Measurements from ENCODE around the gene CLNS1A. TPM values are rescaled to one million over a fixed set of nuclear protein-coding genes. Genes with fewer than 3 reads are reported as not detected.
A peak's percentile ranks its signal among the peaks of the same experiment; 100 is the strongest.

CLNS1A gene
- total and polyA plus RNA-seq, 8 donors: 31.1 to 65.8 (median 52.0) TPM

DNA sequence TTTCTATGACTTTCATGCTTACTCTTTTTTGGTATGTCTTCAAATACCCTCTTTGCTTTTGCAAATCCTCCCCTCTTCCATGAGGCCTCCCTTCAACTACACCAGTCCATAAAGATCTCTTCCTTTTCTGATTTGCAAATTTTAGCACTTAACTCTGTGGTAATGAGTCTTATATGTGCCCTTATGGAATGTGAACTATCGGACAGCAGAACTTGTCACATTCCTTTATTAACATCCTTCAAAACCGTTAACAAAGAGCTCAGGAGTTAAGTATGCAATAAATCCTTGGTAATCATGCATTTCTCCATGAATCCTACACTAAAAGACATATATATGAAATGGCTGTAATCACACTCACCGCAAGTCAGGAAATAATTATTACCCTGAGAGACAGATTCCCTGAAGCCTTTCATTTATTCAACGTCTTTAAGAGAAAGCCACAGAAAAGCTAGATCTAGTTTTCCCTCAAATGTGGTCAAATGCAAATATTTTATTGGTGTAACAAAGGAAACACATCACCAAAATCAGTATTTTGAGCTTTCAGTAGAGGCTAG, 7.4 kb downstream of the CLNS1A start:
- Histone ChIP-seq H3K36me3 (no peaks in the 10 kb centered on the region), H3K4me3 (no peak overlapping the region), H3K27ac (no peak overlapping the region), H3K27me3 (no peaks in the 10 kb centered on the region), H3K4me1 (peaks cover 0 to 3% (median 0%) of the 10 kb centered on the region in 3 donors), H3K9me3 (no peaks in the 10 kb centered on the region)
- WGBS, 2 donors: 81 to 90% methylated on average over 4 of the region's 4 CpGs
- intact Hi-C loops (cut with DNase I): no loop called here
- no peak for ATAC-seq
- no peak for FAIRE-seq
- no peak for DNase-seq
- TF ChIP-seq, protein P1, sequence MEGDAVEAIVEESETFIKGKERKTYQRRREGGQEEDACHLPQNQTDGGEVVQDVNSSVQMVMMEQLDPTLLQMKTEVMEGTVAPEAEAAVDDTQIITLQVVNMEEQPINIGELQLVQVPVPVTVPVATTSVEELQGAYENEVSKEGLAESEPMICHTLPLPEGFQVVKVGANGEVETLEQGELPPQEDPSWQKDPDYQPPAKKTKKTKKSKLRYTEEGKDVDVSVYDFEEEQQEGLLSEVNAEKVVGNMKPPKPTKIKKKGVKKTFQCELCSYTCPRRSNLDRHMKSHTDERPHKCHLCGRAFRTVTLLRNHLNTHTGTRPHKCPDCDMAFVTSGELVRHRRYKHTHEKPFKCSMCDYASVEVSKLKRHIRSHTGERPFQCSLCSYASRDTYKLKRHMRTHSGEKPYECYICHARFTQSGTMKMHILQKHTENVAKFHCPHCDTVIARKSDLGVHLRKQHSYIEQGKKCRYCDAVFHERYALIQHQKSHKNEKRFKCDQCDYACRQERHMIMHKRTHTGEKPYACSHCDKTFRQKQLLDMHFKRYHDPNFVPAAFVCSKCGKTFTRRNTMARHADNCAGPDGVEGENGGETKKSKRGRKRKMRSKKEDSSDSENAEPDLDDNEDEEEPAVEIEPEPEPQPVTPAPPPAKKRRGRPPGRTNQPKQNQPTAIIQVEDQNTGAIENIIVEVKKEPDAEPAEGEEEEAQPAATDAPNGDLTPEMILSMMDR (IDR thresholded peaks at IDR 0.05): no peak

- peaks cover 0 to 46% (median 20%) of the 10 kb centered on the region in 3 donors for H3K36me3 ChIP-seq
- no peak for DNase-seq
Measured at GRCh38 chr11:77619576-77620198, 17.9 kb downstream of the CLNS1A start.

GRCh38 chr11:77617892-77618291, 19.7 kb downstream of the CLNS1A start:
- peaks cover 0 to 41% (median 16%) of the 10 kb centered on the region in 3 donors for H3K36me3 ChIP-seq
- ATAC-seq (no peak), DNase-seq (no peak), FAIRE-seq (no peak)
- no peaks in the 10 kb centered on the region for H3K27me3 ChIP-seq
- intact Hi-C loops (cut with DNase I): no loop called here
- H3K27ac ChIP-seq: no peak overlapping the region
- 78 to 82% methylated on average over 3 of the region's 3 CpGs for WGBS, 2 donors
- no peak overlapping the region for H3K4me3 ChIP-seq
- no peaks in the 10 kb centered on the region for H3K9me3 ChIP-seq
- no peaks in the 10 kb centered on the region for H3K4me1 ChIP-seq
- TF ChIP-seq, protein P1 (IDR thresholded peaks at IDR 0.05): no peak

More at GRCh38 chr11:77619576-77620198, 17.9 kb downstream of the CLNS1A start:
- FAIRE-seq (no peak), ATAC-seq (peak in 3 of 4 donors; percentile 70 to 79 (median 71))
- Histone ChIP-seq H3K9me3 (no peaks in the 10 kb centered on the region), H3K27ac (no peak overlapping the region), H3K4me3 (no peak overlapping the region), H3K27me3 (no peaks in the 10 kb centered on the region), H3K4me1 (no peaks in the 10 kb centered on the region)
- intact Hi-C loops (cut with DNase I): loop anchor here in 1 of 3 donors (10.0 kb wide), 1 partner anchor 425 kb away; no protein-coding TSS in a partner anchor
- WGBS, 2 donors: 81 to 85% methylated on average over 3 of the region's 3 CpGs
- TF ChIP-seq, protein P1 (IDR thresholded peaks at IDR 0.05): peak; percentile 31 to 65 (median 46)

DNA sequence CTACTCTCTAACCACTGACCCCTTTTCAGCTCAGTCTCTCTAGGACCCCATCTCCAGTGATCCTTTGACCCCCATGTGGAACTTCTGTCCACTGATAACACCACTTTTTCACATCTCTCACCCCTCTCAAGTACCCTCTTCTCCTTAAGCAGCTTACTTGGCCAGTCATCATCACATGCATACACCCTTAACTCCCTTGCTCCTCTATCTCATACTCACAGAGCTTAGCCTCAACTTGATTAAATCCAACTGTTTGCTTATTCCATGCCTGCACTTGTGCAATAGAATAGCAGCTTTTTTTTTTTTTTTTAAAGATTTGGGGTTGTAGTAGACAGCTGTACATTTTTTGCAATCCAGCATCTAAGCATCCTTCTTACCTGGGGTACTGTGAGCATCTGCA, 25.7 kb downstream of the CLNS1A start:
- no peak for ATAC-seq
- FAIRE-seq: no peak
- Histone ChIP-seq H3K9me3 (no peaks in the 10 kb centered on the region), H3K27ac (no peak overlapping the region), H3K4me3 (no peak overlapping the region), H3K4me1 (no peaks in the 10 kb centered on the region), H3K36me3 (peaks cover 0 to 15% (median 10%) of the 10 kb centered on the region in 3 donors), H3K27me3 (no peaks in the 10 kb centered on the region)
- intact Hi-C loops (cut with DNase I): no loop called here
- TF ChIP-seq, protein P1 (IDR thresholded peaks at IDR 0.05): no peak
- no peak for DNase-seq

DNA sequence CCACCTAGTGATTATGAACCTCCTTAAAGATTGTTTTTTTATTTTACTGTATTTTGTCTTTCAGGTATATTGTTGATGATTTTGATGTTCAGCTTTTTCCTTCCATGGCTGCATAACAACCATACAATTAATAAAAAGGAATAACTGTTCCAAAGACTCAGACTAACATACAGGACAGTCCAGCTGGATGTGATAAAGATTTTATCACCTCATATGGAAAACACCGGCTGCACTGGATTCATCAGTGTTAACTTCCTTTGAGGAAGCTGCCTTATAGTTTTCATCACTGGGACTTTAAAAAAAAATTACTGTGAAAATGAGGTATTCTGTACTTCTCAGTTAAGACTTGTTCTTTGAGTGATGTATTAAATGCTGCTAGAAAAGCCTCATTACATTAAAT, 28.4 kb downstream of the CLNS1A start:
- FAIRE-seq: no peak
- no peak overlapping the region for H3K4me3 ChIP-seq
- no peaks in the 10 kb centered on the region for H3K9me3 ChIP-seq
- H3K4me1 ChIP-seq: no peaks in the 10 kb centered on the region
- intact Hi-C loops (cut with DNase I): no loop called here
- TF ChIP-seq, protein P1 (IDR thresholded peaks at IDR 0.05): no peak
- no peak for DNase-seq
- no peaks in the 10 kb centered on the region for H3K27me3 ChIP-seq
- no peak overlapping the region for H3K27ac ChIP-seq
- ATAC-seq: no peak
- peaks cover 0 to 5% (median 2%) of the 10 kb centered on the region in 3 donors for H3K36me3 ChIP-seq
- WGBS, 2 donors: 62 to 69% methylated on average over 1 of the region's 1 CpG

All from pancreas (tissue), 10 donors.